ENCODE measurements around the gene XXYLT1.

DNA sequence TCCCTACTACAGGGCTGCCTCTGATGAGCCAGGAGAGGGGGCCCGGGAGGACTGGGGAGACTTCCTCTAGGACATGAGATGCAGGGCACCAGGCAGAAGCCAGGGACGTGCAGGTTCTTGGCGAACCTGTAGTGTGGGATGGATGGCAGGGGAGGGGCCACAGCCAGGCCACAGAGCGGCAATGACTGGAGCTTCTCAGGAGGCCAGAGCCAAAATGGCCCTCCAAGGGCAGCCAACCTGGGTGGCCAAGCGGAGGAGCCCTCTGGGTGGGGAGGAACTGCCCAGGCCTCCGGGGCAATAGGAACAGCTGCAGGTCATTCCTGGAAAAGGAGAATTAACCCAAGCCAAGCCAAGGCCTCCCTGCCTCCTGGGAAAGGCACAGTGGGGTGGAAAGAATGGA lies 224.5 kb downstream of the XXYLT1 start:
- TF ChIP-seq, protein P1, sequence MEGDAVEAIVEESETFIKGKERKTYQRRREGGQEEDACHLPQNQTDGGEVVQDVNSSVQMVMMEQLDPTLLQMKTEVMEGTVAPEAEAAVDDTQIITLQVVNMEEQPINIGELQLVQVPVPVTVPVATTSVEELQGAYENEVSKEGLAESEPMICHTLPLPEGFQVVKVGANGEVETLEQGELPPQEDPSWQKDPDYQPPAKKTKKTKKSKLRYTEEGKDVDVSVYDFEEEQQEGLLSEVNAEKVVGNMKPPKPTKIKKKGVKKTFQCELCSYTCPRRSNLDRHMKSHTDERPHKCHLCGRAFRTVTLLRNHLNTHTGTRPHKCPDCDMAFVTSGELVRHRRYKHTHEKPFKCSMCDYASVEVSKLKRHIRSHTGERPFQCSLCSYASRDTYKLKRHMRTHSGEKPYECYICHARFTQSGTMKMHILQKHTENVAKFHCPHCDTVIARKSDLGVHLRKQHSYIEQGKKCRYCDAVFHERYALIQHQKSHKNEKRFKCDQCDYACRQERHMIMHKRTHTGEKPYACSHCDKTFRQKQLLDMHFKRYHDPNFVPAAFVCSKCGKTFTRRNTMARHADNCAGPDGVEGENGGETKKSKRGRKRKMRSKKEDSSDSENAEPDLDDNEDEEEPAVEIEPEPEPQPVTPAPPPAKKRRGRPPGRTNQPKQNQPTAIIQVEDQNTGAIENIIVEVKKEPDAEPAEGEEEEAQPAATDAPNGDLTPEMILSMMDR (IDR thresholded peaks at IDR 0.05): no peak
- no peak for TF ChIP-seq POLR2A (IDR thresholded peaks at IDR 0.05)

Measured in right lobe of liver (tissue), 4 donors.